GF-D8 (cell line): ENCODE measurements around the gene TMED9.
"Not testable (repeated sequence)": the region's sequence is repeated elsewhere in the genome, so short reads cannot be mapped to it uniquely, and the experiment has no call there.

Experiments
- DNase-seq: peaks from one replicate; lab custom pipeline; 2025; lab: John Stamatoyannopoulos, UW

The TMED9 gene

GRCh38 chr5:177592010-177592834 lies at the start of gene TMED9:
Gene TMED9 (plus strand): TSS chr5:177592203. CDS start chr5:177592215, 12 bp downstream.
- DNase-seq: peak; percentile 29

- no peak for DNase-seq
Measured at GRCh38 chr5:177542816-177543465, 49.1 kb upstream of the TMED9 start.

GRCh38 chr5:177545487-177546257 lies 46.3 kb upstream of the TMED9 start:
- DNase-seq: peak; percentile 55

- DNase-seq: no peak
Measured at GRCh38 chr5:177546258-177546741, 45.7 kb upstream of the TMED9 start.

DNA sequence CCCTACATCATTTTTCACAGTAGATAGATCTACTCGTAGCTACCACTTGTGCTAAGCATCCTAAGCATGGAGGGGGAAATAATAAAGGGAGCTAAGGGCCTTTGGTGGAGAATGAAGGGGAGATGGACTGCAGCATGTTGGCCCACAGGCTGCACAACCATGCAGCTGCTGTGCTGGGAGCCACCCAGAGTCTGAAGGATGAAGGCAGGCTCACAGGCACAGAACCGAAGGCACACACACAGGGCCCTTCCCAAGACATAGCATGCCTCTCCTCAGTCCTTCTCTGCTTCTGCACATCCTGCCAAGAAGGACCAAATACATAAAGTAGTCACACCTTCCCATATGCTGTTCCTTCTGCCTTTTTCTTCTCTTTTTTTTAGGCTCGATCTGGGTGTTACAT lies 44.3 kb upstream of the TMED9 start:
- no peak for DNase-seq

GRCh38 chr5:177548495-177548894 lies 43.5 kb upstream of the TMED9 start:
- DNase-seq: no peak

GRCh38 chr5:177550122-177550521 lies 41.9 kb upstream of the TMED9 start:
- no peak for DNase-seq

- no peak for DNase-seq
Measured at GRCh38 chr5:177552839-177553455, 39.1 kb upstream of the TMED9 start.

DNA sequence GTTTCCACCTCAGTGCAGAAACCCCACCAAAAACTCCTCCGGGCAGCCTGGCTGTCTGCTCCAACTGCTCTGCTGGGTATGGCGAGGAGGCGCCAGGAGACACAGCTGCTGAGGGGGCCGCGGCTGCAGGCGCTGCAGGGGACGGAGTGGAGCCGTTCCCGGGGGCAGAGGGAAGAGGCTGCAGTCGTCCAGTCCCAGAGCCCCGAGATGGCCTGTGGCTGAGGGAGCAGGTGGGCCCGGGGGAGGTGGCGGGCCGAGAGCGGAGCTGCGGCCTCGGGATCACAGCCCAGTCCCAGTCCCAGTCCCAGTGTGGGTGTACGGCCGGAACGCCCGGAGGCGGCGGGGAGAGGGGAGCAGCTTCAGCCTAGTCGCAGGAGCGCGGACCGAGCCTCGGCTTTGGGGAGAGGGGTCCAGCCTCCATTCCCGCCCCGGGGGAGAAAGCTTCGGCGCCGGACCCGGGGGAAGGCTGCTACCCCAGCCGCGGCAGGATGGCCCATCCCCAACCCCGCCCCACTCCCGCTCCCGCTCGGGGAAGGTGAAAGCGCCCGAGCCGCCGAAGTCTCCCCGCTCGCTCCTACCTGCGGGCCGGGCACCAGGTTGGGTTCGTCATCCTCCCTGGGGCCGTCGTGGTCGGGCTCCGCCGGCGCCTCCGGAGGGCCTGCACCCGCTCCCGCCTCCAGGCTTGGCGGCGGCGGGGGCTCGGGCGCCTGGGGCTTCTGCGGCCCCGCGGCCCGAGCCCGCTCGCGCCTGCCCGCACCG lies 38.2 kb upstream of the TMED9 start:
- no peak for DNase-seq

DNA sequence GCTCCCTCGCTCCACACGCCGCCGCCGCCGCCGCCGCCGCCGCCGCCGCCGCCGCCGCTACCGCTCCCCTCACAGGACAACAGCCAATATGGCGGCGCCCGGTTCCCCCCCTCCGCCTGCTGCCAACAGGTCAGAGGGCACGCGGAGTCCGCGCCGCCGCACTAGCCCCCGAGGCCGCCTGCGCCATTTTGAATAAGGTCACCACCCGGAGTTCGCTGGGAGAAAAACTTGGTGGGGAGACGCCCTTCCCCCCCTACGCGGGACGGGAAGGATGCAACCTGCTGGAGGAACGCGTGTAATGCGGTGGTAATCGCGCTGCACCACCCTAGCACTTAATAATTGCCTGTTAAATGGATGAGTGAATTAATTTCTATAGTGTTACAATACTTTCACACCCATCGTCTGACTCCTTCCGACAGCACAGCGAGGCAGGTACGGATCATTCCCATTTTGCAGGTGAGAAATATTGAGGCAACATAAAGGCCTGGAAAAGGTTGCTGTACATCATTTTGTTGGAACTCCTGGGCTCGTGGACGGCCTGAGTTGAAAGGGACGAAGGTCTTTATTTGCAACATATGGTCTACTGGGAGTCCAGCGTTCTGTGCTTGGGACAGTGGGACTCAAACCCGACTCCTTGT lies 37.4 kb upstream of the TMED9 start, which contains the start of gene FAM193B:
Gene FAM193B (minus strand): TSS at position 90 of the 638 bp plus-strand sequence. CDS start 105 bp downstream, outside the sequence.
- peak; percentile 64 for DNase-seq

- no peak for DNase-seq
Measured at GRCh38 chr5:177555228-177555627, 36.8 kb upstream of the TMED9 start.

DNA sequence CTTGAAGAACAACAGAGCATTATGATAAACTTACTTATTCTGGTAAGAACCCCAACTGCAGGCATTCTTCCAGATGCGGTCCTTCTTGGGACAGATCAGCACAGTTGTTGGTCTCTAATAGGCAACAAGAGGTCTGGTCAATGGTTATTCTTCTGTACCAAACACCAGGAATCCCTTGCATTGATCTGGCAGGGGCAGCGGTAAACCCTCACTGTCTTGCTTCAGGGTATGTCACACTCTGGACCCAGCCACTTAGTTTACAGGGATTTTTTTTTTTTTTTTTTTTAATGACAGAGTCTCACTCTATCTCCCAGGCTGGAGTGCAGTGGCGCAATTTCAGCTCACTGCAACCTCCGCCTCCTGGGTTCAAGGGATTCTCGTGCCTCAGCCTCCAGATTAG lies 36.3 kb upstream of the TMED9 start:
- no peak for DNase-seq

DNA sequence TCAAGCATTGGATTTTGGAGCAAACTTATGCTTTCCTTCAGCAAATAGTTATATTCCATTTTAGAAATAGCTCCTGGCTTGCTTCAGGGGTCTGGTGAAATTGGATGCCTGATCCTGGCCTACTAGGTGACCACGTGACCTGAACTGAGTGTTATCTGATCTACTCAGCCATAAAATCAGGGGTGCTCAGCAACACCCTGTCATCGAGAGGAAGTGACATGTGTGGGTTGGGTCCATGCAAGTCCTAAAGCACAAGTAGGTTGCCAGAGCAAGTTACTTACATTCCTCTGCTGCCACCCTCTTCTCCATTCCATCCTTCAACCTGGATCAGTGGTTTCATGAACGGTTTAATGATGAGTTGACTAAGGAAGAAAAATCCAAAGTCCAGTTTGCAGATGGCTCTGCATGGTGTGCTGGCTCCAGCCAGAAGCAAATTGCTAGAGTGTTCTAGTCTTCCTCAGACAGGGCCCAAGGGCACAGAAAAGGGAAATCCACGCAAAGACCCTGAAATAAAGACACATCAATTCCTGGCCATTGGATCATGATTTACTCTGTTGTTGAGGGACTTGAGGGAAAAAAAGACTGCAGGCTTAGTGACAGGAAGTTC lies 34.9 kb upstream of the TMED9 start:
- peak; percentile 75 for DNase-seq

DNA sequence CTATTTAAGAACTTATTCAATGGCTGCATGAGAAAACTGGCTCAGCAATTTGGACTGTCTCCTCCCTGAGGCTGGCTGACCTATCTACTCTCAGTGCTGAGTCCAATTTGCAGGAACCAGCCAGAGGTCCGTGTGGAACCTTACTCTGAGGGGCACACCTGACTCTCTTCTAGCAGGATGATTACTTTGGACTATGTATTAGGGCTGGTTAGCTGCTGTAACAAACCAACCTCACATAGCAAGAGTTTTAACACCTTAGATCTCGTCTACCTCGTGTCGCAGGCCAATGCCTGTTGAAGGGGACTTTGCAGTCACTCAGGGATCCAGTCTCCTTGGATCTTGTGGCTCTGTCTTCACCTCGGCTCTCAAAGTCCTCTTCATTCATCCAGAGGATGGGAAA lies 34.2 kb upstream of the TMED9 start:
- DNase-seq: no peak

DNA sequence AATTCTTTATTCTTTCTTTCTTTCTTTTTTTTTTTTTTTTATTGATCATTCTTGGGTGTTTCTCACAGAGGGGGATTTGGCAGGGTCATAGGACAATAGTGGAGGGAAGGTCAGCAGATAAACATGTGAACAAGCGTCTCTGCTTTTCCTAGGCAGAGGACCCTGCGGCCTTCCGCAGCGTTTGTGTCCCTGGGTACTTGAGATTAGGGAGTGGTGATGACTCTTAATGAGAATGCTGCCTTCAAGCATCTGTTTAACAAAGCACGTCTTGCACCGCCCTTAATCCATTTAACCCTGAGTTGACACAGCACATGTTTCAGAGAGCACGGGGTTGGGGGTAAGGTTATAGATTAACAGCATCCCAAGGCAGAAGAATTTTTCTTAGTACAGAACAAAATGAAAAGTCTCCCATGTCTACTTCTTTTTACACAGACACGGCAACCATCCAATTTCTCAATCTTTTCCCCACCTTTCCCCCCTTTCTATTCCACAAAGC lies 32.5 kb upstream of the TMED9 start:
- DNase-seq: not testable (repeated sequence)

DNA sequence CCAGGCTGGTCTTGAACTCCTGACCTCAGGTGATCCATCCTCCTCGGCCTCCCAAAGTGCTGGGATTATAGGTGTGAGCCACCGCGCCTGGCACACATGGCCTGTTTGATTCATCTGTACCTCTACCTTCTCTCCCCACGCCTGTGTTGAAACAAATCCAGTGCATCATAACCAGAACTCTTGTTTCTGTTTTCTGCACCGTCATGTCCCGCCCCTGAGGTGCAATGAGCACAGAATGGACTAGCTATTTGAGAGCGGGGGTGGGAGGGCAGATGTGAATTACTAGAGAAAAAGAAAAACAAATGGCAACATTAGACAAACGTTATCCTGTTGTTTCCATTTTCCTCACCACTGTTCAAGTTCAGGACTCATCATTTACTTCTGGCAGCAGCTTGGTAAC lies 27.0 kb upstream of the TMED9 start:
- no peak for DNase-seq

GRCh38 chr5:177568326-177568725 lies 23.7 kb upstream of the TMED9 start:
- no peak for DNase-seq

DNA sequence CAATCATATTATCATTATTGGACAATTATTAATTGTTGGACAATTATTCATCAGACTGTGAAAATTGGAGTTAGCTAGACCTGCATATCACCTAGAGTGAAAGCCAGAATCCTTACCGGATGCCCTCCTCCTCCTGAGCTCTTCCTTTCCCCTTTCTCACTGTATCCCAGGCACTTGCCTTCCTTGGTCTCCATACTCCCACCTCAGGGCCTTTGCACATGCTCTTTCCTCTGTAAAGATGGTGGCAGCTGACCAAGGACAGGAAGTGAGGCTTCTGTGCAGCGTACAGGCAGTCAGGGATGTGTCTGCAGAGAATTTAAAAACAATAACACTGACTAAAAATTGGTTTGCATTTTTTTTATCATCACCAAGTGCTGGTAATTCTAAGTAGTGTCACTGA lies 22.1 kb upstream of the TMED9 start:
- DNase-seq: no peak

GRCh38 chr5:177575488-177575887 lies 16.5 kb upstream of the TMED9 start:
- DNase-seq: no peak

DNA sequence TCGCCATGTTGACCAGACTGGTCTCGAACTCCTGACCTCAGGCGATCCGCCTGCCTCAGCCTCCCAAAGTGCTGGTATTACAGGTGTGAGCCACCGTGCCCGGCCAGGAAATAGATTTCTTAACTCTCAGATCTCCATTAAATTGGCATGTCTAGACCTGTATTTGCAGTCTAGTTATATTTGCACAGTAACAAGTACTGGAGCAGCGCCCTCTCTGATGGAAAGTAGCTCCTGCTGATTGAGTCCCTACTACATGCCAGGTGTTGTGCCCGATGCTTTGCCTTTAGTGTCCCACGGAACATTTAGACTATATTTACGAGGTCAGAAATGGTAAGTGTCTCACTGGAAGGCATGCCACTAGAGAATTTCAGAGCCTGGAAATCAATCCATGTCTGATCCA lies 15.8 kb upstream of the TMED9 start:
- no peak for DNase-seq
